ENCODE measurements around the gene MED29.

DNA sequence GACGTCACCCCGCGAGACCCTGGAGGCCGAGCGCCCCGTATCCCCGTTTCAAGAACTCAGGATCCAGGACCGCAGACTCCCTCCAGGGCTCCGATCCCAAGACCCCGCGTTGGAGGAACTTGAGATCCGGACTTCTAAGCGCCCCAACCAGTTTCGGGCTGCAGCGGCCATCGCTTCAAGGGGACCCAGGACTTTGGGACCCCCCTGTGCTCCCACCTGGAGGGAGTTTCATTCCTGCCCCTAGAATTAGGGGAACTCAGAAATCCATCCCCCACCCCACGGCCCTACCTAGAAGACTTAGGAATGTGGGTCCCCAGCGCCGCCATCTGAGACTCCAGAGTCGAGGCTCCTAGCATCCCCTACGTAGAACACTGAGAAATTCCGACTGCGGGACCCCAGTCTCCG, 21.7 kb downstream of the MED29 start:
- TF ChIP-seq MXI1 (IDR thresholded peaks at IDR 0.05; ENCODE audit: low read depth, low read length), result no peak
- TF ChIP-seq, protein P1, sequence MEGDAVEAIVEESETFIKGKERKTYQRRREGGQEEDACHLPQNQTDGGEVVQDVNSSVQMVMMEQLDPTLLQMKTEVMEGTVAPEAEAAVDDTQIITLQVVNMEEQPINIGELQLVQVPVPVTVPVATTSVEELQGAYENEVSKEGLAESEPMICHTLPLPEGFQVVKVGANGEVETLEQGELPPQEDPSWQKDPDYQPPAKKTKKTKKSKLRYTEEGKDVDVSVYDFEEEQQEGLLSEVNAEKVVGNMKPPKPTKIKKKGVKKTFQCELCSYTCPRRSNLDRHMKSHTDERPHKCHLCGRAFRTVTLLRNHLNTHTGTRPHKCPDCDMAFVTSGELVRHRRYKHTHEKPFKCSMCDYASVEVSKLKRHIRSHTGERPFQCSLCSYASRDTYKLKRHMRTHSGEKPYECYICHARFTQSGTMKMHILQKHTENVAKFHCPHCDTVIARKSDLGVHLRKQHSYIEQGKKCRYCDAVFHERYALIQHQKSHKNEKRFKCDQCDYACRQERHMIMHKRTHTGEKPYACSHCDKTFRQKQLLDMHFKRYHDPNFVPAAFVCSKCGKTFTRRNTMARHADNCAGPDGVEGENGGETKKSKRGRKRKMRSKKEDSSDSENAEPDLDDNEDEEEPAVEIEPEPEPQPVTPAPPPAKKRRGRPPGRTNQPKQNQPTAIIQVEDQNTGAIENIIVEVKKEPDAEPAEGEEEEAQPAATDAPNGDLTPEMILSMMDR (IDR thresholded peaks at IDR 0.05 in 2 of 3, conservative IDR thresholded peaks at IDR 0.05 in 1 of 3; ENCODE audit: control insufficient read depth in 2 of 3, extremely low read depth in 1 of 3, insufficient read depth in 1 of 3, low read depth in 3 of 3, low read length in 3 of 3), result 0 out of 6 replicates have a peak, but pooled peaks of 1 of the 3 experiments have one; percentile 85
- no peak for TF ChIP-seq CEBPB (IDR thresholded peaks at IDR 0.05; ENCODE audit: borderline replicate concordance in 1 of 2, low read depth in 2 of 2, low read length in 2 of 2)
- TF ChIP-seq, protein P2, sequence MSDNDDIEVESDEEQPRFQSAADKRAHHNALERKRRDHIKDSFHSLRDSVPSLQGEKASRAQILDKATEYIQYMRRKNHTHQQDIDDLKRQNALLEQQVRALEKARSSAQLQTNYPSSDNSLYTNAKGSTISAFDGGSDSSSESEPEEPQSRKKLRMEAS (IDR thresholded peaks at IDR 0.05; ENCODE audit: low read depth, low read length), result no peak

All from GM12878 (cell line).